Activated CD8-positive, alpha-beta T cell treated with anti-CD3 and anti-CD28 coated beads, Interleukin-2, amount 10 ng/mL, durations not matched to agents 7 days and 5 days (primary cell): ENCODE results near the gene HIVEP3. TPM values are rescaled to one million over a fixed set of nuclear protein-coding genes. Genes with fewer than 3 reads are reported as not detected.
A peak's percentile ranks its signal among the peaks of the same experiment; 100 is the strongest.
"Not testable (repeated sequence)": the region's sequence is repeated elsewhere in the genome, so short reads cannot be mapped to it uniquely, and the experiment has no call there.

Experiments used
- ATAC-seq: fragments of 150-1000 bp; cut with Tn5 transposase; one replicate; pipeline ENCODE4 v1.10.0; 2021; ENCODE audit warnings: moderate library complexity
- CTCF ChIA-PET: fragments of 350-600 bp; sonication (Branson Sonifier 250); formaldehyde crosslinking; loops from one replicate; lab custom pipeline; 2021; ENCODE audit warnings: antibody characterized with exemption; lab: Charles Lee
- POLR2A ChIA-PET: fragments of 350-600 bp; sonication (Branson Sonifier 250); formaldehyde crosslinking; loops from one replicate; lab custom pipeline; 2021; ENCODE audit warnings: antibody characterized with exemption; lab: Charles Lee
- DNase-seq: peaks from one replicate; pipeline ENCODE4 v3.0.0-alpha.2; 2020
- H3K27ac Mint-ChIP-seq: one replicate; pipeline ENCODE4 v1.8.0; 2021; ENCODE audit warnings: mild to moderate bottlenecking, mixed read lengths
- H3K27me3 Mint-ChIP-seq: one replicate; pipeline ENCODE4 v1.8.0; 2021; ENCODE audit warnings: low read depth, mixed read lengths
- H3K36me3 Mint-ChIP-seq: one replicate; pipeline ENCODE4 v1.8.0; 2021; ENCODE audit warnings: low read depth, mixed read lengths
- H3K4me1 Mint-ChIP-seq: one replicate; pipeline ENCODE4 v1.8.0; 2021; ENCODE audit warnings: low read depth, mixed read lengths
- H3K4me3 Mint-ChIP-seq: one replicate; pipeline ENCODE4 v1.8.0; 2021; ENCODE audit warnings: mild to moderate bottlenecking, mixed read lengths
- H3K9me3 Mint-ChIP-seq: one replicate; pipeline ENCODE4 v1.8.0; 2022; ENCODE audit warnings: mixed read lengths; ENCODE audit not compliant: insufficient read depth
- total RNA-seq, 2 experiments: library from RNA; stranded (reverse); gene quantifications; one replicate each; pipeline ENCODE4 v1.2.3, GENCODE V29; 2021

The HIVEP3 gene
- total RNA-seq, 2 experiments from 2014 or later, result 10.8 to 11.8 TPM

- H3K27me3 Mint-ChIP-seq, result peaks cover 3% of the 10 kb centered on the region
- H3K4me1 Mint-ChIP-seq, result peaks cover 17% of the 10 kb centered on the region
- H3K9me3 Mint-ChIP-seq, result no peaks in the 10 kb centered on the region
- no peak for DNase-seq
- no peak overlapping the region for H3K4me3 Mint-ChIP-seq
- no peak for ATAC-seq
- no peaks in the 10 kb centered on the region for H3K36me3 Mint-ChIP-seq
- ChIA-PET CTCF (no interaction called here), POLR2A (interaction anchor here (1.2 kb wide), 1 partner anchor 22 kb away, joined by 3 read pairs; no protein-coding TSS in a partner anchor)
- H3K27ac Mint-ChIP-seq, result no peak overlapping the region
Observed at GRCh38 chr1:41704196-41704595, 214.5 kb downstream of the HIVEP3 start.

GRCh38 chr1:41702771-41703170 lies 216.0 kb downstream of the HIVEP3 start:
- peaks cover 17% of the 10 kb centered on the region for H3K4me1 Mint-ChIP-seq
- POLR2A ChIA-PET, result interaction anchor here (1.2 kb wide), 1 partner anchor 21 kb away, joined by 3 read pairs; no protein-coding TSS in a partner anchor

GRCh38 chr1:41700986-41701535 lies 217.7 kb downstream of the HIVEP3 start:
- DNase-seq (no peak), ATAC-seq (no peak)
- peaks cover 10% of the 10 kb centered on the region for H3K4me1 Mint-ChIP-seq
- POLR2A ChIA-PET, result no interaction called here
- H3K9me3 Mint-ChIP-seq, result no peaks in the 10 kb centered on the region
- CTCF ChIA-PET, result no interaction called here
- H3K36me3 Mint-ChIP-seq, result no peaks in the 10 kb centered on the region
- H3K4me3 Mint-ChIP-seq, result no peak overlapping the region
- H3K27me3 Mint-ChIP-seq, result peaks cover 3% of the 10 kb centered on the region
- no peak overlapping the region for H3K27ac Mint-ChIP-seq

More at GRCh38 chr1:41702771-41703170, 216.0 kb downstream of the HIVEP3 start:
- CTCF ChIA-PET, result no interaction called here
- ATAC-seq (no peak), DNase-seq (no peak)
- no peak overlapping the region for H3K4me3 Mint-ChIP-seq
- no peak overlapping the region for H3K27ac Mint-ChIP-seq
- peaks cover 3% of the 10 kb centered on the region for H3K27me3 Mint-ChIP-seq
- no peaks in the 10 kb centered on the region for H3K9me3 Mint-ChIP-seq
- H3K36me3 Mint-ChIP-seq, result no peaks in the 10 kb centered on the region

- Mint-ChIP-seq H3K27me3 (peaks cover 3% of the 10 kb centered on the region), H3K9me3 (no peaks in the 10 kb centered on the region), H3K4me1 (peaks cover 10% of the 10 kb centered on the region), H3K27ac (no peak overlapping the region), H3K36me3 (no peaks in the 10 kb centered on the region), H3K4me3 (no peak overlapping the region)
- DNase-seq (no peak), ATAC-seq (no peak)
- ChIA-PET POLR2A (no interaction called here), CTCF (no interaction called here)
Observed at GRCh38 chr1:41700581-41700980, 218.1 kb downstream of the HIVEP3 start.

- no peak for ATAC-seq
- POLR2A ChIA-PET, result no interaction called here
- no peaks in the 10 kb centered on the region for H3K9me3 Mint-ChIP-seq
- CTCF ChIA-PET, result no interaction called here
- DNase-seq, result no peak
- H3K36me3 Mint-ChIP-seq, result no peaks in the 10 kb centered on the region
- H3K4me1 Mint-ChIP-seq, result peaks cover 10% of the 10 kb centered on the region
- no peak overlapping the region for H3K27ac Mint-ChIP-seq
- no peak overlapping the region for H3K4me3 Mint-ChIP-seq
- H3K27me3 Mint-ChIP-seq, result no peaks in the 10 kb centered on the region
Observed at GRCh38 chr1:41699861-41700248, 218.9 kb downstream of the HIVEP3 start.

GRCh38 chr1:41698916-41699860 lies 219.5 kb downstream of the HIVEP3 start:
- DNase-seq, result no peak
- no peak overlapping the region for H3K27ac Mint-ChIP-seq
- H3K4me3 Mint-ChIP-seq, result no peak overlapping the region
- CTCF ChIA-PET, result no interaction called here
- H3K9me3 Mint-ChIP-seq, result no peaks in the 10 kb centered on the region
- POLR2A ChIA-PET, result interaction anchor here (0.6 kb wide), 1 partner anchor 1865 kb away, joined by 3 read pairs; no protein-coding TSS in a partner anchor
- H3K36me3 Mint-ChIP-seq, result no peaks in the 10 kb centered on the region
- no peak for ATAC-seq
- no peaks in the 10 kb centered on the region for H3K27me3 Mint-ChIP-seq
- H3K4me1 Mint-ChIP-seq, result peaks cover 10% of the 10 kb centered on the region

- Mint-ChIP-seq H3K27me3 (no peaks in the 10 kb centered on the region), H3K36me3 (no peaks in the 10 kb centered on the region), H3K9me3 (no peaks in the 10 kb centered on the region), H3K27ac (no peak overlapping the region), H3K4me3 (no peak overlapping the region), H3K4me1 (peaks cover 10% of the 10 kb centered on the region)
- ATAC-seq (no peak), DNase-seq (no peak)
- ChIA-PET CTCF (interaction anchor here (0.9 to 1.1 kb wide), 2 partner anchors 15 to 31 kb away, joined by 3 read pairs; no protein-coding TSS in a partner anchor), POLR2A (no interaction called here)
Observed at GRCh38 chr1:41696381-41696780, 222.3 kb downstream of the HIVEP3 start.

GRCh38 chr1:41695118-41695745 lies 223.5 kb downstream of the HIVEP3 start:
- Mint-ChIP-seq H3K36me3 (no peaks in the 10 kb centered on the region), H3K9me3 (no peaks in the 10 kb centered on the region), H3K27me3 (no peaks in the 10 kb centered on the region), H3K4me3 (no peak overlapping the region), H3K4me1 (peaks cover 12% of the 10 kb centered on the region), H3K27ac (no peak overlapping the region)
- CTCF ChIA-PET, result interaction anchor here (1.2 to 1.8 kb wide), 2 partner anchors 15 to 121 kb away, joined by 3 to 6 read pairs; no protein-coding TSS in a partner anchor
- POLR2A ChIA-PET, result no interaction called here
- ATAC-seq (no peak), DNase-seq (no peak)

- H3K27ac Mint-ChIP-seq, H3K9me3 Mint-ChIP-seq, POLR2A ChIA-PET, ATAC-seq, H3K4me3 Mint-ChIP-seq, H3K36me3 Mint-ChIP-seq, H3K27me3 Mint-ChIP-seq, DNase-seq: not testable (repeated sequence)
- CTCF ChIA-PET, result interaction anchor here (1.3 kb wide), 1 partner anchor 36 kb away, joined by 3 read pairs; no protein-coding TSS in a partner anchor
- H3K4me1 Mint-ChIP-seq, result peaks cover 32% of the 10 kb centered on the region
Observed at GRCh38 chr1:41691966-41692365, 226.8 kb downstream of the HIVEP3 start.

GRCh38 chr1:41691424-41691823 lies 227.3 kb downstream of the HIVEP3 start:
- Mint-ChIP-seq H3K4me1 (peaks cover 37% of the 10 kb centered on the region), H3K36me3 (no peaks in the 10 kb centered on the region), H3K27me3 (no peaks in the 10 kb centered on the region), H3K27ac (no peak overlapping the region), H3K9me3 (no peaks in the 10 kb centered on the region), H3K4me3 (no peak overlapping the region)
- POLR2A ChIA-PET, result no interaction called here
- CTCF ChIA-PET, result no interaction called here
- ATAC-seq (no peak), DNase-seq (no peak)

- ChIA-PET CTCF (no interaction called here), POLR2A (interaction anchor here (1.0 kb wide), 1 partner anchor 17 kb away, joined by 3 read pairs; no protein-coding TSS in a partner anchor)
- H3K36me3 Mint-ChIP-seq, result no peaks in the 10 kb centered on the region
- no peaks in the 10 kb centered on the region for H3K27me3 Mint-ChIP-seq
- ATAC-seq, result no peak
- H3K4me3 Mint-ChIP-seq, result no peak overlapping the region
- peak overlapping the region; percentile 70 for H3K27ac Mint-ChIP-seq
- DNase-seq, result no peak
- H3K4me1 Mint-ChIP-seq, result peaks cover 47% of the 10 kb centered on the region
- H3K9me3 Mint-ChIP-seq, result no peaks in the 10 kb centered on the region
Observed at GRCh38 chr1:41690331-41690730, 228.4 kb downstream of the HIVEP3 start.
